Renal cortical epithelial cell (primary cell): ENCODE results near the gene ADAMTS18. TPM values are rescaled to one million over a fixed set of nuclear protein-coding genes. Genes with fewer than 3 reads are reported as not detected.

Experiments
- DNase-seq: peaks from one replicate; pipeline ENCODE4 v3.0.0-alpha.2; 2011; ENCODE audit warnings: low read depth
- total RNA-seq: library from RNA; depleted of rRNA; stranded (reverse); fragments of >200 nt; gene quantifications from 2 replicates; pipeline ENCODE4 v1.2.3, GENCODE V29; 2014

The ADAMTS18 gene
- total RNA-seq, 1 donor from 2014 or later: 0.10 TPM

GRCh38 chr16:77330332-77331042, 104.3 kb downstream of the ADAMTS18 start:
- peak; percentile 45 for DNase-seq

GRCh38 chr16:77328768-77329167, 106.1 kb downstream of the ADAMTS18 start:
- DNase-seq: no peak

- DNase-seq: no peak
These were observed 106.6 kb downstream of the ADAMTS18 start for GRCh38 chr16:77328274-77328673.

- DNase-seq: no peak
These were observed 107.1 kb downstream of the ADAMTS18 start for GRCh38 chr16:77327717-77328116.

- DNase-seq: no peak
These were observed 110.1 kb downstream of the ADAMTS18 start for GRCh38 chr16:77324729-77325128.

GRCh38 chr16:77323695-77324094, 111.1 kb downstream of the ADAMTS18 start:
- DNase-seq: no peak

GRCh38 chr16:77322757-77323156, 112.1 kb downstream of the ADAMTS18 start:
- DNase-seq: no peak

- DNase-seq: no peak
These were observed 117.8 kb downstream of the ADAMTS18 start for GRCh38 chr16:77317059-77317458.

GRCh38 chr16:77310877-77311276, 124.0 kb downstream of the ADAMTS18 start:
- DNase-seq: no peak

- peak; percentile 96 for DNase-seq
These were observed 126.7 kb downstream of the ADAMTS18 start for GRCh38 chr16:77308163-77308561.

- no peak for DNase-seq
These were observed 127.2 kb downstream of the ADAMTS18 start for GRCh38 chr16:77307426-77308162.

- peak; percentile 37 for DNase-seq
These were observed 128.8 kb downstream of the ADAMTS18 start for GRCh38 chr16:77306075-77306474.

- no peak for DNase-seq
These were observed 130.0 kb downstream of the ADAMTS18 start for GRCh38 chr16:77304877-77305276.

GRCh38 chr16:77304134-77304533, 130.7 kb downstream of the ADAMTS18 start:
- no peak for DNase-seq

GRCh38 chr16:77302674-77303073, 132.2 kb downstream of the ADAMTS18 start:
- DNase-seq: no peak

GRCh38 chr16:77302249-77302648, 132.6 kb downstream of the ADAMTS18 start:
- no peak for DNase-seq

- no peak for DNase-seq
These were observed 134.6 kb downstream of the ADAMTS18 start for GRCh38 chr16:77300256-77300655.

GRCh38 chr16:77299395-77299794, 135.4 kb downstream of the ADAMTS18 start:
- peak; percentile 23 for DNase-seq

GRCh38 chr16:77298418-77299360, 136.1 kb downstream of the ADAMTS18 start:
- DNase-seq: peak; percentile 99

GRCh38 chr16:77297996-77298395, 136.8 kb downstream of the ADAMTS18 start:
- peak; percentile 74 for DNase-seq

GRCh38 chr16:77295896-77296295, 138.9 kb downstream of the ADAMTS18 start:
- DNase-seq: no peak

- DNase-seq: peak; percentile 81
These were observed 144.3 kb downstream of the ADAMTS18 start for GRCh38 chr16:77290451-77291115.
